Stimulated activated CD4-positive, alpha-beta T cell treated with anti-CD3 and anti-CD28 coated beads, Interleukin-15, amount 100 ng/mL, for 24 hours (primary cell): ENCODE measurements around the gene OSTF1.

Experiments
- DNase-seq: peaks from one replicate; pipeline ENCODE4 v3.0.0-alpha.2; 2020

The OSTF1 gene, protein sequence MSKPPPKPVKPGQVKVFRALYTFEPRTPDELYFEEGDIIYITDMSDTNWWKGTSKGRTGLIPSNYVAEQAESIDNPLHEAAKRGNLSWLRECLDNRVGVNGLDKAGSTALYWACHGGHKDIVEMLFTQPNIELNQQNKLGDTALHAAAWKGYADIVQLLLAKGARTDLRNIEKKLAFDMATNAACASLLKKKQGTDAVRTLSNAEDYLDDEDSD

GRCh38 chr9:75087824-75088645 lies at the start of gene OSTF1, which contains the start of gene NMRK1:
Gene OSTF1, plus strand, starts transcription at chr9:75088514. Its CDS starts 179 bp downstream, at chr9:75088693.
Gene NMRK1, minus strand, starts transcription at chr9:75088155. Its CDS starts 5,040 bp downstream, at chr9:75083115.
- peak; percentile 95 for DNase-seq

- no peak for DNase-seq
Measured at GRCh38 chr9:75039009-75039408, 49.3 kb upstream of the OSTF1 start.

DNA sequence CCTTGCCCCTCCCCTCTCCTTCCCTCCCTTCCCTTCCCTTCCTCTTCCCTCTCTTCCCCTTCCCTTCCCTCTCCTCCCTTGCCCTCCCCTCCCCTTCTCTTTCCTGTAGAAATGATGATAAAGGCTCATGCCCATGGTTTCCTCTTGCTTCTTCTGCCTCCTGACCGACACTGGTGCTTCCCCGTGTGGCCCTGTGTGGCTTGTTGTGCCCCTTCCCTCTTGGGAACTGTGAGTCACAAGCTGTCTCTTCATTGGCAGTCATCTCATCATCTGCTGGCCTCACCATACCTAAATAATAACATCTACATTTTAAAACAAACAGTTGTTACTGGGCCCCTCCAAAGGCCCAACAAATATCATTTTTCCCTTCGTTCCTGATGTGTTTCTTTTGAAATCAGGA lies 48.5 kb upstream of the OSTF1 start:
- DNase-seq = peak; percentile 6

DNA sequence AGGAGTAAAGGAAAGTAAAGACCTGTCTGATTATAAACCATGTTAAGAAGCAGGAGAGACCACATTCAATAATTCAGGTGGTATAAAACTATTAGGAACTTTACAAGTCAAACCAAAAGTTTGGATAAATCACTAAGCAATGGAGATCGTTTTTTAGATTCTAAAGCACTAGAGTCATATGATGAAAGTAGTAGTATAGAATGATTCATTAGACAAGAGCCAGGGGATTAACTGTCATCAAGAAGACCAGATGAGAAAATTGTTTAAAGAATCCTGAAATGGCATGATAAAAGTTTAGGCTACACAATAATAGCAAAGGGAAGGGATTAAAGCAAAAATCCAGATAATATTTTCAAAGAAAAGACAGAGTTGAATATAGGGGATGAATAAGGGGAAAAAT lies 47.3 kb upstream of the OSTF1 start:
- DNase-seq = no peak

DNA sequence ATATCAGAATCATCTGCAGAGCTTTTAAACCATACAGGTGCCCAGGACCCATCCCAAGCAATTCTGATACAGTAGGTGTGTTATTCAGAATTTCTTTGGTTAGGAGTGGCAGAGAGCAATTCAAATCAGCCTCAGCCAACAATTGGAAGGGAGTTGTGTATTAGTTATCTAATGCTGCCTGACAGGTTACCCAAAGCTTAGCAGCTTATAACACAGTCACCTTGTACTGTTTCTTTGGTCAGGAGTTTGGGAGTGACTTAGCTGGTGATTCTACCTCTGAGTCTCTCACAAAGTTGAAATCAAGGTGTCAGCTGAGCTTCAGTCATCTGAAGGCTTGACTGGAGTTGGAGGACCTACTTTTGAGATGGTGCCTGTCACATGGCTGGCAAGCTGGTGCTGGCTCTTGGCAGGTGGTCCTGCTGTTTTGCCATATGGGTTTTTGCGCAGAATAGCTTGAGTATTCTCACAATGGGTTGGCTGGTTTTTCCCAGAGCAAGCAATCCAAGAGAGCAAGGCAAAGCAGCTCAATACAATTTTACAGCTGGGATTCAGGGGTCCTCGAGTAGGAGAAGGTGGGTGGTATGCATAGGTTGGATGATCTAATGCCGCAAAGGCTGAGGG lies 41.5 kb upstream of the OSTF1 start:
- no peak for DNase-seq

GRCh38 chr9:75047506-75047905 lies 40.8 kb upstream of the OSTF1 start:
- no peak for DNase-seq

GRCh38 chr9:75051285-75051684 lies 37.0 kb upstream of the OSTF1 start:
- DNase-seq = no peak

GRCh38 chr9:75053869-75054268 lies 34.4 kb upstream of the OSTF1 start:
- DNase-seq = no peak

DNA sequence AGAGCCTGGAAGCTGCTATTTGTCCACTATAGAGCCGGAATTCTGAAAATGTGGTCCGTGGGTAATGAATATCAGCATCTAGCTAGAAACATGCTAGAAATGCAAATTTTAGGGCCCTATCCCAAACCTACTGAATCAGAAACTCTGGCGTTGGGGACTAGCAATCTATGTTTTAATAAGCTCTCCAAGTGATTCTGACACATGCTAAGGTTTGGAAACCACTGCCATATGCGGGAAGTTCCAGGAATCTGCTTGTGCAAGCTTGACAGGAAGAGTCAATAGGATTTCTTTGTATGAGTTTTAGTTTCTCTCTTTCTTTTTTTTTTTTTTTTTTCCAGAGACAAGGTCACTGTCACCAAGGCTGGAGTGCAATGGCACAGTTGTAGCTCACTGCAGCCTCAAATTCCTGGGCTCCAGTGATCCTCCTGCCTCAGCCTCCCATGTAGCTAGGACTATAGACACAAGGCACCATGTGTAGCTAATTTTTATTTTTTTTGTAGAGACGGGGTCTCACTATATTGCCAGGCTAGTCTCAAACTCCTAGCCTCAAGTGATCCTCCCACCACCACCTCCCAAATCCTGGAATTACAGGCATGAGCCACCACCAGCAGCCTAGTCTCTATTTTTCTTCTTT lies 33.8 kb upstream of the OSTF1 start:
- DNase-seq = no peak

- no peak for DNase-seq
Measured at GRCh38 chr9:75061169-75061568, 27.1 kb upstream of the OSTF1 start.

GRCh38 chr9:75063556-75064305 lies 24.6 kb upstream of the OSTF1 start:
- no peak for DNase-seq

DNA sequence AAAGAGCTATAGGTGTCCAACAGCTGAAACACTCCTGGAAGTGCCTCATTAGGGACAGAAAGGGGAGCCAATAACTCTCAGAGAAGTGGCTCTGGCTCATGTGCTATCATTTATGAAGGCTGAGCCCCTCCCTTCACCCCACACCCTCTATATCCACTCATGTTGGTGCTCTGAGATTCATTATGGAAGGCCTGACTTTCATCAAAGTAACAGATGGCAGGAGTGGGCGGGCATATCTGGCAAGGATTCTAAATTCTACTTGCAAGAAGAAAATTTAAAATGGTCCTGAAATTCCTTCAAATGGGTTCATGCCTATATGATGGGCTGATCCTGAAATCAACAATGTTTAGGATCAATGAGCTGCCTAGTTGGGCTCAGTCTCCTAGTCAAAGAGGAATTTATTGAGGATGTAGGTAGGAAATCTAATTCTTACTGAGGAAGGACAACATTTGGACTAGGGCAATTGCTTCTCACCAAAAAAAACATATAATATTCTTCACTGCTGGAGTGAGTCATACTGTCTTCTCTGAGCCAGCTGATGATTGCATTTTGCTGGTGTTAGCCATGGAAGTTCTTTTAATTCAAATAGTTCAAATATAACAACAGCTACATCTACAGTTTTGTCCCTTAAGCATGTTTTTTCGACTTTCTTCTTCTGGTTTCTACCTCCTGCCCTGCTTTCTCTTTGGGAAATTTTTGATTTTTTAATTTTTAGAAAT lies 23.8 kb upstream of the OSTF1 start:
- DNase-seq = no peak

GRCh38 chr9:75065510-75065909 lies 22.8 kb upstream of the OSTF1 start:
- no peak for DNase-seq

DNA sequence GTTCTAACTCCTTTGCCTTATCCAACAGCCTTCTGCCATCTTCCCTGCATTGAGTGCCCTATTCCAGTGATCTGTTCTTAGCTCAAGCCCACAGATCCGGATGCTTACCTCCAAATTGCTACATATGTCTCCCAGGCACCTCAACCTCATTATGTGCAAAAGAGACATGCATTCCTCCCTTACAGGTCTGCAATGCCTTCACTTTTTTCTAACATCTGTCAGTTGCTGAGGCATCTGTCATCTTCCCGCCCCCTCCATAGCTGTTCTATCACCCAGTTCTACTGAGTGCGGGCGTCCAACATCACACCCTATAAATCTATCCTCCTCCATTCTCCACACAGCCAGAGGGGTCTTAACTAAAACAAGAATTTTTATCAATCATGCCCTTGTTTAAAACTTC lies 20.4 kb upstream of the OSTF1 start:
- DNase-seq = no peak

GRCh38 chr9:75069171-75069570 lies 19.1 kb upstream of the OSTF1 start:
- no peak for DNase-seq

GRCh38 chr9:75071530-75072122 lies 16.7 kb upstream of the OSTF1 start:
- peak; percentile 85 for DNase-seq

GRCh38 chr9:75072895-75073294 lies 15.4 kb upstream of the OSTF1 start:
- no peak for DNase-seq

DNA sequence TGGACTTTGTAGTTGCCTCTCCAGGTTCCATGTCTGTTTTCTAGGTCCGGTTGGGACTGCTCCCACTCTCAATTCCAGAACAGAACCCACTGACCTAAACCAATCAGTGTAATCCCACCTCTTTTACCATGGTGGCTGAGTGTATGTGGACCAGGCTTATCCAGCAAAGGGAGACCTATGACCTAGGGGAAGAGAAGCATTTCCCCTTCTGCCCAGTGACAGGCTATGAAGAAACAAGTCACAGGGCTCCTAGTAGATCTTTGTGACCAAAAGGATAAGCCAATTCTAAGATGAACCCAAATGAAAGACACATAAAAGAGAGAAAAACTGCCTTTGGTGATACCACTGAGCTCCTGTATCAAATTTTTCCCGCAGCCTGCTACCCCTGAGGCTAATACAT lies 6.7 kb upstream of the OSTF1 start:
- DNase-seq = no peak

- peak; percentile 20 for DNase-seq
Measured at GRCh38 chr9:75083188-75083970, 4.9 kb upstream of the OSTF1 start.

- DNase-seq = no peak
Measured at GRCh38 chr9:75084081-75084672, 4.1 kb upstream of the OSTF1 start.
